Activated CD8-positive, alpha-beta memory T cell treated with anti-CD3 and anti-CD28 coated beads, Interleukin-2, amount 50 U/mL, for 1 hour (primary cell): ENCODE measurements around the gene DCLRE1A.

Experiments
- DNase-seq: peaks from one replicate; pipeline ENCODE4 v3.0.0-alpha.2; 2020; ENCODE audit errors: extremely low read depth

Gene DCLRE1A

GRCh38 chr10:113788604-113789083 is 65.2 kb downstream of the DCLRE1A start:
- no peak for DNase-seq
